ENCODE results near the gene FAM135A. TPM values are rescaled to one million over a fixed set of nuclear protein-coding genes. Genes with fewer than 3 reads are reported as not detected.
"Not testable (repeated sequence)": the region's sequence is repeated elsewhere in the genome, so short reads cannot be mapped to it uniquely, and the experiment has no call there.

The FAM135A gene
- total and polyA plus RNA-seq, 7 experiments from 2014 or later: 2.8 to 15.4 (median 9.4) TPM

DNA sequence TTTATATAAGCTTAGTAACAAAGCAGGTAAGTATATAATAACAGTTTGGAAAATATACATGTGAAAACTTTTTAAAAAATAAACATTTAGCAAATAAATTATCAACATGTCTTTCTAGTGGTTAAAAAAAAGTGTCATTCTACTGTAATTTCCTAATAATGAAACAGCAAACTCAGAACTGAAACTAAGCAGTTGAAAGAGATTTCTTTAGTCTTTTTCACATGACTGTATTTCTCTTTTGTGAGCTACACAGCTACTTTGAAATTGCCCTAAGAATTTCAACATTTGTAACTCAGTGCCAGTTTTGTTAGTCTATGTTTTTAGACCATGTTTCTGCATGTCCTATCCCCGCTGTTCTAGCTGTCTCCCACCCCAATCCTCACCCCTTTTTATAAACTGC, 125.1 kb downstream of the FAM135A start:
- no peak overlapping the region for H3K27ac Mint-ChIP-seq
- H3K36me3 ChIP-seq (ENCODE audit: control insufficient read depth in 2 of 3, insufficient read depth in 3 of 3, low read length in 3 of 3): no peaks in the 10 kb centered on the region
- POLR2A ChIA-PET: no interaction called here
- H3K4me1 ChIP-seq (ENCODE audit: control insufficient read depth in 2 of 2, insufficient read depth in 2 of 2, low read length in 2 of 2): no peaks in the 10 kb centered on the region
- H3K9me3 Mint-ChIP-seq: no peaks in the 10 kb centered on the region
- ATAC-seq (no peak), DNase-seq (no peak)
- H3K4me1 Mint-ChIP-seq: peaks cover 0 to 4% (median 0%) of the 10 kb centered on the region in 7 donors
- no peaks in the 10 kb centered on the region for H3K9me3 ChIP-seq (ENCODE audit: control insufficient read depth in 2 of 3, low read length in 3 of 3)
- peaks cover 2 to 23% (median 8%) of the 10 kb centered on the region in 5 donors for H3K36me3 Mint-ChIP-seq
- H3K27ac ChIP-seq (ENCODE audit: low read depth, low read length): no peak overlapping the region
- intact Hi-C loops (cut with micrococcal nuclease): loop anchor here in 1 of 2 donors (5.0 kb wide), 1 partner anchor 349 kb away; no protein-coding TSS in a partner anchor
- H3K4me3 Mint-ChIP-seq: no peak overlapping the region
- H3K4me3 ChIP-seq (ENCODE audit: low read length): no peak overlapping the region
- no peaks in the 10 kb centered on the region for H3K27me3 ChIP-seq (ENCODE audit: control insufficient read depth in 2 of 2, insufficient read depth in 2 of 2, low read length in 2 of 2)
- H3K27me3 Mint-ChIP-seq: no peaks in the 10 kb centered on the region
- CTCF ChIA-PET: no interaction called here

DNA sequence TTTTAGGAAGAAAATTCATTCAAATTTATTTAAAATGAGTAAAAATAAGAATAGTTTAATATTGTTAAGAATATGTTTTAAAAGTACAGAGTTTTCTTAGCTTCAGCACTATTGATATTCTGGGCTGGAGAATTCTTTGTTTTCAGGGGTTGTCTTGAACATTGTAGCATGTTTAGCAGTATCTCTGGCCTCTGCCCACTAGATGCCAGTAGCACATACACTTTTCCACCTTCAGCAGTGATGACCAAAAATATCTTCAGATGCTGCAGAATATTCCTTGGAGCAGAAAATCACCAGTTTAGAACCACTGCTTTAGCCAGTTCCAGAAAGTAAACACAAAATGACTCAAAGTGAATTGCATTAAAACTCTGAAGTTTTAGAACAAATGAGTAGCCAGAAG, 134.0 kb downstream of the FAM135A start:
- ATAC-seq: no peak
- Histone ChIP-seq H3K4me3 (ENCODE audit: low read length) (no peak overlapping the region), H3K27ac (ENCODE audit: low read depth, low read length) (no peak overlapping the region), H3K36me3 (ENCODE audit: control insufficient read depth in 2 of 3, insufficient read depth in 3 of 3, low read length in 3 of 3) (no peaks in the 10 kb centered on the region), H3K9me3 (ENCODE audit: control insufficient read depth in 2 of 3, low read length in 3 of 3) (no peaks in the 10 kb centered on the region), H3K27me3 (ENCODE audit: control insufficient read depth in 2 of 2, insufficient read depth in 2 of 2, low read length in 2 of 2) (no peaks in the 10 kb centered on the region), H3K4me1 (ENCODE audit: control insufficient read depth in 2 of 2, insufficient read depth in 2 of 2, low read length in 2 of 2) (no peaks in the 10 kb centered on the region)
- H3K27ac Mint-ChIP-seq: no peak overlapping the region
- peaks cover 0 to 6% (median 0%) of the 10 kb centered on the region in 5 donors for H3K36me3 Mint-ChIP-seq
- intact Hi-C loops (cut with micrococcal nuclease): loop anchor here (1.0 kb wide), 2 partner anchors 139 to 337 kb away; no protein-coding TSS in a partner anchor
- DNase-seq: peak in 2 of 9 donors; percentile 5 to 17
- ChIA-PET CTCF (interaction anchor here (1.0 to 3.9 kb wide), 3 partner anchors 139 to 415 kb away, joined by 3 to 17 read pairs (median 3); no protein-coding TSS in a partner anchor), POLR2A (no interaction called here)
- no peaks in the 10 kb centered on the region for H3K9me3 Mint-ChIP-seq
- peaks cover 0 to 2% (median 0%) of the 10 kb centered on the region in 7 donors for H3K4me1 Mint-ChIP-seq
- H3K27me3 Mint-ChIP-seq: peaks cover 0 to 8% (median 0%) of the 10 kb centered on the region in 5 donors
- H3K4me3 Mint-ChIP-seq: no peak overlapping the region

- Histone ChIP-seq H3K27me3 (ENCODE audit: control insufficient read depth in 2 of 2, insufficient read depth in 2 of 2, low read length in 2 of 2) (no peaks in the 10 kb centered on the region), H3K4me3 (ENCODE audit: low read length) (no peak overlapping the region), H3K9me3 (ENCODE audit: control insufficient read depth in 2 of 3, low read length in 3 of 3) (no peaks in the 10 kb centered on the region), H3K4me1 (ENCODE audit: control insufficient read depth in 2 of 2, insufficient read depth in 2 of 2, low read length in 2 of 2) (no peaks in the 10 kb centered on the region), H3K36me3 (ENCODE audit: control insufficient read depth in 2 of 3, insufficient read depth in 3 of 3, low read length in 3 of 3) (no peaks in the 10 kb centered on the region), H3K27ac (ENCODE audit: low read depth, low read length) (no peak overlapping the region)
- Mint-ChIP-seq H3K27me3 (peaks cover 0 to 8% (median 0%) of the 10 kb centered on the region in 5 donors), H3K9me3 (no peaks in the 10 kb centered on the region), H3K27ac (no peak overlapping the region), H3K4me3 (no peak overlapping the region), H3K4me1 (peaks cover 0 to 2% (median 0%) of the 10 kb centered on the region in 7 donors), H3K36me3 (peaks cover 0 to 6% (median 0%) of the 10 kb centered on the region in 5 donors)
- POLR2A ChIA-PET: no interaction called here
- intact Hi-C loops (cut with micrococcal nuclease): loop anchor here (1.0 kb wide), 2 partner anchors 138 to 336 kb away; no protein-coding TSS in a partner anchor
- CTCF ChIA-PET: interaction anchor here (1.0 to 3.9 kb wide), 3 partner anchors 138 to 415 kb away, joined by 3 to 17 read pairs (median 3); no protein-coding TSS in a partner anchor
- DNase-seq (no peak), ATAC-seq (no peak)
These were observed 134.6 kb downstream of the FAM135A start for GRCh38 chr6:70547905-70548304.

DNA sequence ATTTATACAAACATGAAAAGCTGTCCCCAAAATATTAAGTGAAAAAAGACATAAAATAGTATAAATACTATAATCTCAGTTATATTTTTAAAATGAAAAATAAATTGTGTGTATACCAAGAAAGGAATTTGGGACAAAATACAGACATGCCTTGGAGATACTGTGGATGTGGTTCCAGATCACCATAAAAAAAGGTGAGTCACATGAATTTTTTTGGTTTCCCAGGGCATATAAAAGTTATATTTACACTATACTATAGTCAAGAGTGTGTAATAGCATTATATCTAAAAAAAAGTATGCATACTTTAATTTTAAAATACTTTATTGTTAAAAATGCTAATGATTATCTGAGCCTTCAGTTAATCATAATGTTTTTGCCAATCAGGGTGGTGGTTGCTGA, 136.0 kb downstream of the FAM135A start:
- POLR2A ChIA-PET: no interaction called here
- no peaks in the 10 kb centered on the region for H3K9me3 Mint-ChIP-seq

GRCh38 chr6:70551566-70551965, 138.3 kb downstream of the FAM135A start:
- Histone ChIP-seq H3K27me3 (ENCODE audit: control insufficient read depth in 2 of 2, insufficient read depth in 2 of 2, low read length in 2 of 2) (no peaks in the 10 kb centered on the region), H3K27ac (ENCODE audit: low read depth, low read length) (no peak overlapping the region), H3K4me3 (ENCODE audit: low read length) (no peak overlapping the region), H3K4me1 (ENCODE audit: control insufficient read depth in 2 of 2, insufficient read depth in 2 of 2, low read length in 2 of 2) (no peaks in the 10 kb centered on the region), H3K9me3 (ENCODE audit: control insufficient read depth in 2 of 3, low read length in 3 of 3) (no peaks in the 10 kb centered on the region), H3K36me3 (ENCODE audit: control insufficient read depth in 2 of 3, insufficient read depth in 3 of 3, low read length in 3 of 3) (no peaks in the 10 kb centered on the region)
- POLR2A ChIA-PET: no interaction called here
- Mint-ChIP-seq H3K27me3 (peaks cover 0 to 8% (median 0%) of the 10 kb centered on the region in 5 donors), H3K9me3 (no peaks in the 10 kb centered on the region), H3K27ac (no peak overlapping the region), H3K4me3 (no peak overlapping the region), H3K4me1 (peaks cover 0 to 2% (median 0%) of the 10 kb centered on the region in 7 donors), H3K36me3 (peaks cover 0 to 13% (median 0%) of the 10 kb centered on the region in 5 donors)
- ATAC-seq (no peak), DNase-seq (no peak)
- CTCF ChIA-PET: no interaction called here
- intact Hi-C loops (cut with micrococcal nuclease): no loop called here

More for the DNA sequence above, 136.0 kb downstream of the FAM135A start:
- peaks cover 0 to 8% (median 0%) of the 10 kb centered on the region in 5 donors for H3K27me3 Mint-ChIP-seq
- DNase-seq (no peak), ATAC-seq (no peak)
- CTCF ChIA-PET: interaction anchor here (0.6 kb wide), 1 partner anchor 15 kb away, joined by 5 read pairs; no protein-coding TSS in a partner anchor
- Histone ChIP-seq H3K4me3 (ENCODE audit: low read length) (no peak overlapping the region), H3K27ac (ENCODE audit: low read depth, low read length) (no peak overlapping the region), H3K36me3 (ENCODE audit: control insufficient read depth in 2 of 3, insufficient read depth in 3 of 3, low read length in 3 of 3) (no peaks in the 10 kb centered on the region), H3K27me3 (ENCODE audit: control insufficient read depth in 2 of 2, insufficient read depth in 2 of 2, low read length in 2 of 2) (no peaks in the 10 kb centered on the region), H3K4me1 (ENCODE audit: control insufficient read depth in 2 of 2, insufficient read depth in 2 of 2, low read length in 2 of 2) (no peaks in the 10 kb centered on the region), H3K9me3 (ENCODE audit: control insufficient read depth in 2 of 3, low read length in 3 of 3) (no peaks in the 10 kb centered on the region)
- peaks cover 0 to 12% (median 0%) of the 10 kb centered on the region in 5 donors for H3K36me3 Mint-ChIP-seq
- H3K27ac Mint-ChIP-seq: no peak overlapping the region
- H3K4me1 Mint-ChIP-seq: peaks cover 0 to 2% (median 0%) of the 10 kb centered on the region in 7 donors
- H3K4me3 Mint-ChIP-seq: no peak overlapping the region
- intact Hi-C loops (cut with micrococcal nuclease): no loop called here

DNA sequence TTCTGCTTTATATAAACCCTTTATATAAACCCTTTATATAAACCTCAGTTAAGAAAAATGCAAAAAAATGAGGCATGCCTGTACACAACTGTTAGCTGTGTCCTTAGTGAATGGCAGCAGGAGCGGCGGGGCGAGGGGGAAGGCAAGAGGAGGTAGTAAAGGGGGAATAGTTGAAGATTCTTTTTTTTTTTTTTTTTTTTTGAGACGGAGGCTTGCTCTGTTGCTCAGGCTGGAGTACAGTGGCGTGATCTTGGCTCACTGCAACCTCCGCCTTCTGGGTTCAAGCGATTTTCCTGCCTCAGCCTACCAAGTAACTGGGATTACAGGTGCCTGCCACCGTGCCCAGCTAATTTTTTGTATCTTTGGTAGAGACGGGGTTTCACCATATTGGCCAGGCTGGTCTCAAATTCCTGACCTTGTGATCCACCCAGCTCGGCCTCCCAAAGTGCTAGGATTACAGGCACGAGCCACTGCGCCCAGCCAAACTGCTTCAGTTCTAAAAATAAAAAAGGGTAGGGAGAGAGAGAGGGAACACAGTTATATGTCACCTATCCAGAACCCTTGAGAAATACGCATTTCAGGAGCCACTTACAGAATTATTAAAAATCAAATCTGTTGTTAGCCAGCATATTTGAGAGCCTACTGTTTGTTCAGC, 139.1 kb downstream of the FAM135A start:
- H3K9me3 ChIP-seq (ENCODE audit: control insufficient read depth in 2 of 3, low read length in 3 of 3); H3K4me1 ChIP-seq (ENCODE audit: control insufficient read depth in 2 of 2, insufficient read depth in 2 of 2, low read length in 2 of 2); H3K4me3 Mint-ChIP-seq; H3K4me3 ChIP-seq (ENCODE audit: low read length); ATAC-seq; H3K27me3 Mint-ChIP-seq; H3K27ac ChIP-seq (ENCODE audit: low read depth, low read length); H3K27me3 ChIP-seq (ENCODE audit: control insufficient read depth in 2 of 2, insufficient read depth in 2 of 2, low read length in 2 of 2); H3K9me3 Mint-ChIP-seq; CTCF ChIA-PET; H3K36me3 ChIP-seq (ENCODE audit: control insufficient read depth in 2 of 3, insufficient read depth in 3 of 3, low read length in 3 of 3); DNase-seq; POLR2A ChIA-PET; H3K4me1 Mint-ChIP-seq: not testable (repeated sequence)
- intact Hi-C loops (cut with micrococcal nuclease): loop anchor here in 1 of 2 donors (2.0 kb wide), 1 partner anchor 14 kb away; the partner anchor contains the start of gene SDHAF4
- peaks cover 0 to 18% (median 0%) of the 10 kb centered on the region in 5 donors for H3K36me3 Mint-ChIP-seq
- H3K27ac Mint-ChIP-seq: peak overlapping the region in 2 of 9 donors; percentile 7 to 48
